ENCODE data around the gene CRCP. TPM values are rescaled to one million over a fixed set of nuclear protein-coding genes. Genes with fewer than 3 reads are reported as not detected.
A peak's percentile ranks its signal among the peaks of the same experiment; 100 is the strongest.
"Not testable (repeated sequence)": the region's sequence is repeated elsewhere in the genome, so short reads cannot be mapped to it uniquely, and the experiment has no call there.

Gene CRCP
- total and polyA plus RNA-seq, 7 donors: 11.3 to 23.8 (median 13.5) TPM

- Histone ChIP-seq H3K27me3 (ENCODE audit: insufficient read depth in 3 of 3, low read length in 2 of 3) (peaks cover 0 to 5% (median 4%) of the 10 kb centered on the region in 3 donors), H3K9me3 (no peaks in the 10 kb centered on the region), H3K4me3 (no peak overlapping the region), H3K36me3 (ENCODE audit: insufficient read depth in 1 of 2, low read depth in 1 of 2) (no peaks in the 10 kb centered on the region), H3K4me1 (no peaks in the 10 kb centered on the region), H3K27ac (no peak overlapping the region)
- DNase-seq (no peak), ATAC-seq (no peak)
- 84 to 98% (median 88%) methylated on average over 4 of the region's 4 CpGs for WGBS, 3 donors
- no peak for TF ChIP-seq CTCF (IDR thresholded peaks at IDR 0.05)
- intact Hi-C loops (cut with DNase I): no loop called here
Observed at GRCh38 chr7:66095010-66095409, 19.6 kb upstream of the CRCP start.

- intact Hi-C loops (cut with DNase I): no loop called here
- H3K27me3 ChIP-seq (ENCODE audit: insufficient read depth in 3 of 3, low read length in 2 of 3): peaks cover 0 to 5% (median 4%) of the 10 kb centered on the region in 3 donors
- no peaks in the 10 kb centered on the region for H3K36me3 ChIP-seq (ENCODE audit: insufficient read depth in 1 of 2, low read depth in 1 of 2)
- no peaks in the 10 kb centered on the region for H3K4me1 ChIP-seq
- no CpG with 5 or more reads among the region's 2 CpGs for WGBS, 3 donors
- no peak overlapping the region for H3K4me3 ChIP-seq
- DNase-seq: no peak
- TF ChIP-seq CTCF (IDR thresholded peaks at IDR 0.05): no peak
- no peak for ATAC-seq
- H3K27ac ChIP-seq: no peak overlapping the region
- no peaks in the 10 kb centered on the region for H3K9me3 ChIP-seq
Observed at GRCh38 chr7:66099232-66099550, 15.5 kb upstream of the CRCP start.

GRCh38 chr7:66099551-66100407, 14.9 kb upstream of the CRCP start:
- H3K27ac ChIP-seq: peak overlapping the region; percentile 23
- H3K4me1 ChIP-seq: no peaks in the 10 kb centered on the region
- TF ChIP-seq CTCF (IDR thresholded peaks at IDR 0.05): no peak
- H3K27me3 ChIP-seq (ENCODE audit: insufficient read depth in 3 of 3, low read length in 2 of 3): peaks cover 0 to 5% (median 4%) of the 10 kb centered on the region in 3 donors
- DNase-seq (peak; percentile 55 to 64), ATAC-seq (peak in 3 of 4 donors; percentile 70 to 80 (median 71))
- 3 to 5% (median 4%) methylated on average over 15 of the region's 15 CpGs for WGBS, 3 donors
- peak overlapping the region; percentile 46 for H3K4me3 ChIP-seq
- H3K9me3 ChIP-seq: no peaks in the 10 kb centered on the region
- H3K36me3 ChIP-seq (ENCODE audit: insufficient read depth in 1 of 2, low read depth in 1 of 2): no peaks in the 10 kb centered on the region
- intact Hi-C loops (cut with DNase I): no loop called here

- no peak for TF ChIP-seq CTCF (IDR thresholded peaks at IDR 0.05)
- DNase-seq (no peak), ATAC-seq (no peak)
- WGBS, 3 donors: 45 to 57% (median 51%) methylated on average over 12 of the region's 12 CpGs
- H3K36me3 ChIP-seq (ENCODE audit: insufficient read depth in 1 of 2, low read depth in 1 of 2): no peaks in the 10 kb centered on the region
- peaks cover 0 to 5% (median 4%) of the 10 kb centered on the region in 3 donors for H3K27me3 ChIP-seq (ENCODE audit: insufficient read depth in 3 of 3, low read length in 2 of 3)
- H3K4me3 ChIP-seq: peak overlapping the region; percentile 46
- no peak overlapping the region for H3K27ac ChIP-seq
- H3K9me3 ChIP-seq: no peaks in the 10 kb centered on the region
- H3K4me1 ChIP-seq: no peaks in the 10 kb centered on the region
- intact Hi-C loops (cut with DNase I): no loop called here
Observed at GRCh38 chr7:66100408-66101050, 14.1 kb upstream of the CRCP start.

GRCh38 chr7:66102168-66102567, 12.5 kb upstream of the CRCP start:
- DNase-seq; H3K9me3 ChIP-seq; H3K27me3 ChIP-seq (ENCODE audit: insufficient read depth in 3 of 3, low read length in 2 of 3); H3K4me3 ChIP-seq; H3K27ac ChIP-seq; H3K36me3 ChIP-seq (ENCODE audit: insufficient read depth in 1 of 2, low read depth in 1 of 2); ATAC-seq; intact Hi-C loops (cut with DNase I); H3K4me1 ChIP-seq: not testable (repeated sequence)
- 94 to 96% (median 94%) methylated on average over 6 of the region's 6 CpGs for WGBS, 3 donors

- H3K27ac ChIP-seq; H3K36me3 ChIP-seq (ENCODE audit: insufficient read depth in 1 of 2, low read depth in 1 of 2); DNase-seq; H3K4me3 ChIP-seq; ATAC-seq; H3K27me3 ChIP-seq (ENCODE audit: insufficient read depth in 3 of 3, low read length in 2 of 3); H3K4me1 ChIP-seq; H3K9me3 ChIP-seq; intact Hi-C loops (cut with DNase I): not testable (repeated sequence)
- WGBS, 3 donors: 92 to 94% (median 92%) methylated on average over 3 of the region's 3 CpGs
Observed at GRCh38 chr7:66103994-66104393, 10.7 kb upstream of the CRCP start.
